GM13976 (cell line): ENCODE results near the gene ARTN.

ENCODE experiments used
- DNase-seq: peaks from one replicate; pipeline ENCODE4 v3.0.0; 2012; ENCODE audit warnings: low spot score
- CTCF ChIP-seq: IDR thresholded peaks from 2 replicates; pipeline ENCODE4 v1.5.1; 2012; ENCODE audit warnings: borderline replicate concordance, mild to moderate bottlenecking; ENCODE audit not compliant: insufficient read depth; ENCODE audit errors: extremely low read depth, missing control alignments, control extremely low read depth
- in situ Hi-C: fragments of 300-500 bp; cut with MboI; formaldehyde crosslinking; loops from one replicate; pipeline ENCODE4 v1.12.0; 2022; ENCODE audit warnings: low sequenced_read_pairs, mixed read lengths, inconsistent platforms; ENCODE audit not compliant: unreplicated experiment

ARTN gene, protein sequence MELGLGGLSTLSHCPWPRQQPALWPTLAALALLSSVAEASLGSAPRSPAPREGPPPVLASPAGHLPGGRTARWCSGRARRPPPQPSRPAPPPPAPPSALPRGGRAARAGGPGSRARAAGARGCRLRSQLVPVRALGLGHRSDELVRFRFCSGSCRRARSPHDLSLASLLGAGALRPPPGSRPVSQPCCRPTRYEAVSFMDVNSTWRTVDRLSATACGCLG

DNA sequence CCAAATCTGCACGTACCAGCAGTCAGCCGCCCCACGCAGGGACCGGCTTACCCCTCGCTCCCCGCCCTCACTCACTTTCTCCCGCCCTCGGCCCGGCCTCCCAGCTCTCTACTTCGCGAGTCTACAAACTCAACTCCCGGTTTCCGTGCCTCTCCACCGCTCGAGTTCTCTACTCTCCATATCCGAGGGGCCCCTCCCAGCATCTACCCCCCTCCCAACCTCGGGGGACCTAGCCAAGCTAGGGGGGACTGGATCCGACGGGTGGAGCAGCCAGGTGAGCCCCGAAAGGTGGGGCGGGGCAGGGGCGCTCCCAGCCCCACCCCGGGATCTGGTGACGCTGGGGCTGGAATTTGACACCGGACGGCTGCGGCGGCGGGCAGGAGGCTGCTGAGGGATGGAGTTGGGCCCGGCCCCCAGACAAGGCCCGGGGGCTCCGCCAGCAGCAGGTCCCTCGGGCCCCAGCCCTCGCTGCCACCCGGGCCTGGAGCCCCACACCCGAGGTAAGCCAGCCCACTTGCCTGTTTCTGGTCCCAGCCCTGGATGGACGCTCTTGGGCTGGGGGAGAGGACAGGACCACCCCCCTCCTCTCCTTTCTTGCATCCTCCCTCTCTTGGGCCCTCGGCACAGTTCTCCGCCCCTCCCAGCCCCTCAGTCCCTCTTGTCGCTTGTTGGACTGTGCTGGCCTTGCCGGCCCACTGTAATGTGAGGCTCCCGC is at the start of gene ARTN:
Gene ARTN, plus strand, starts transcription at position 416 of the 715 bp plus-strand sequence. CDS start 1,856 bp downstream, outside the sequence.
- in situ Hi-C loops: loop anchor here (10.0 to 25.0 kb wide), 3 partner anchors 169 to 696 kb away; partner anchors contain the start of gene PTPRF
- no peak for DNase-seq
- no peak for TF ChIP-seq CTCF

DNA sequence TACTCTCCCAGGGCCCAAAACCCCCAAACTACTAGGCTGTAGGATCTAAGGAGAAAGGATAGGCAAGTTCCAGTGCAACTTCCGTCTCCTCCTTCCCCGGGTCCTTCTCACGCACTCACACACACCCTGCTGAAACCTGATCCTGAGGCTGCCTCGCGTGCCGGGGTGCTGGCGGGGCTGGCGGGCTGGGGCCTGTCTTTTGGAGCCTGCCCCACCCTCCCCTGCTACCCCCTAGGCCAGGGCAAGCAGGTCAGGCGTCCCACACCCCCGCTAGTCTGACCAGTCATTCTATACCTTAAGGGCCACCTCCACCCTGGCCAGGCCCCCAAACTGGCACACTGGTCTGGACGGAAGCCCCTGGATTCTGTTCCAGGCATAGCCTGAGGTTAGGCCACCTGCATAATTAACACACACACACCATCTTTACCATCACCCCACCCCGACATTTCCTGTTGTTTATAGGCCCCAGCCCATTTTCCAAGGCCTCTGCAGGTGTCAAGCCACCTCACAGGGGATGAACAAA is 48.3 kb upstream of the ARTN start:
- in situ Hi-C loops: no loop called here
- DNase-seq: no peak
- no peak for TF ChIP-seq CTCF

DNA sequence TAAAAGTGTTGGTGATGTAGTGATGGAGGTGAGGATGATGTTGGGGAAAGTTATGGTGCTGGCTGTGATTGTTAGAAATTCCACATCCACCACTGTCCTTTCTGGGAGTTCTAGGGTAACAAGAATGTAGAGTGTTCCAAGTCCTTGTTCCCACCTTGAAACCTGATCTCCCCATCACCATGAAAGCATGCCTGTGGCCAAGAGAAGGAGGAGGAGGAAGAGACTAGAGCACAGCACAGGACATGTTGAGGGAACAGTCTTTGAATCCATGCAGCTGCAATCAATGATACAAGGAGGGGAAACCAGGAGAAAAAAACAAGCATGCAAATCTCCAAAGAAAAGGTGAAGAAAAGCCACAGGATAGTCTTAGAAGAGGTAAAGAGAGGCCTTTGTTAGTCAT is 45.9 kb upstream of the ARTN start:
- TF ChIP-seq CTCF: no peak
- DNase-seq: no peak
- in situ Hi-C loops: no loop called here

- in situ Hi-C loops: no loop called here
- DNase-seq: no peak
- TF ChIP-seq CTCF: no peak
These were observed 42.8 kb upstream of the ARTN start for GRCh38 chr1:43890815-43891214.

DNA sequence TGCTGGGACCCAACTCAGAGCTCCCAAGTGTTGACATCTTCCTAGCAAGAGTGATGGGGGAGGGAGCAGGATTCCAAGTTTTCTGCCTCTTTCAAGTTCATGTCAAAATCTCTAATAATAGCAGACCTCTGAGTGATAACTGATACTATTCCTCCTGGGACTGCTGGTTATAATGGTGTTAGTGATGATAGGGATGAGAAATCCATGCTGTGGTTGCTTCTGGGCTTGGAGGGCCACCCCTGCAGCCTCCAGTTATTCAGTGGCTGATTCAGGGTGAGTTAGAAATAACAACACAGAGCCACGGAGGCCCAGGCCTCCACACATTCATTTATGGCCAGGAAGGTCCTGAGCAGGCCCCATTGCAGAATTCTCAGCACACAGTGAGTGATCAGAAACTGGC is 40.6 kb upstream of the ARTN start:
- in situ Hi-C loops: no loop called here
- no peak for DNase-seq
- no peak for TF ChIP-seq CTCF

- in situ Hi-C loops: no loop called here
- DNase-seq: no peak
- TF ChIP-seq CTCF: no peak
These were observed 34.6 kb upstream of the ARTN start for GRCh38 chr1:43898981-43899380.
